OCI-LY7 (cell line): ENCODE results near the gene SLC39A3. TPM values are rescaled to one million over a fixed set of nuclear protein-coding genes. Genes with fewer than 3 reads are reported as not detected.
A peak's percentile ranks its signal among the peaks of the same experiment; 100 is the strongest.

ENCODE experiments used
- BruUV-seq: library from RNA; stranded (reverse); fragments of 400-500 nt; replicated peaks from 2 replicates; lab custom pipeline; 2021; lab: Mats Ljungman, UMichigan
- CTCF ChIA-PET: fragments of 300-600 bp; sonication (Branson Sonifier 250); formaldehyde crosslinking; loops from one replicate; lab custom pipeline; 2022; ENCODE audit warnings: antibody characterized with exemption; ENCODE audit not compliant: unreplicated experiment; lab: Charles Lee
- POLR2A ChIA-PET: fragments of 300-600 bp; sonication (Branson Sonifier 250); formaldehyde crosslinking; loops from one replicate; lab custom pipeline; 2022; ENCODE audit warnings: antibody characterized with exemption; lab: Charles Lee
- DNase-seq: peaks from one replicate; pipeline ENCODE4 v3.0.0-alpha.2; 2015; ENCODE audit warnings: low spot score
- H2AFZ ChIP-seq: fragments of 200-600 bp; sonication (generic), shearing (Covaris generic); 2 replicates; pipeline ENCODE4 v1.6.1; 2014; ENCODE audit warnings: mild to moderate bottlenecking, antibody characterized with exemption, low read length, moderate library complexity
- H3K27ac ChIP-seq: fragments of 200-600 bp; sonication (generic); 2 replicates; pipeline ENCODE4 v1.5.1; 2014; ENCODE audit warnings: mixed run types, low read depth, mild to moderate bottlenecking, moderate library complexity, low read length, inconsistent platforms; ENCODE audit not compliant: poor library complexity, severe bottlenecking
- H3K36me3 ChIP-seq: fragments of 200-600 bp; sonication (generic); 2 replicates; pipeline ENCODE4 v1.6.1; 2014; ENCODE audit warnings: mild to moderate bottlenecking, antibody characterized with exemption, low read length, moderate library complexity, mixed read lengths; ENCODE audit not compliant: insufficient read depth
- H3K4me1 ChIP-seq: fragments of 200-600 bp; sonication (generic); 2 replicates; pipeline ENCODE4 v1.5.1; 2014; ENCODE audit warnings: mild to moderate bottlenecking, low read length; ENCODE audit not compliant: insufficient read depth, poor library complexity, severe bottlenecking
- H3K4me2 ChIP-seq: fragments of 200-600 bp; sonication (generic); 2 replicates; pipeline ENCODE4 v1.6.1; 2014; ENCODE audit warnings: mild to moderate bottlenecking, low read length
- H3K4me3 ChIP-seq: fragments of 200-600 bp; sonication (generic); 2 replicates; pipeline ENCODE4 v1.5.1; 2014; ENCODE audit warnings: mild to moderate bottlenecking, low read depth, low read length; ENCODE audit not compliant: poor library complexity, severe bottlenecking
- H3K79me2 ChIP-seq: fragments of 200-600 bp; sonication (generic); 2 replicates; pipeline ENCODE4 v1.6.1; 2016; ENCODE audit warnings: low read depth, mild to moderate bottlenecking, low read length, moderate library complexity, mixed read lengths; ENCODE audit not compliant: insufficient read depth
- H3K9me2 ChIP-seq: fragments of 200-600 bp; sonication (generic); 2 replicates; pipeline ENCODE4 v1.6.1; 2016; ENCODE audit warnings: mild to moderate bottlenecking, low read length, mixed read lengths; ENCODE audit not compliant: insufficient read depth
- H3K9me3 ChIP-seq: fragments of 200-600 bp; sonication (generic); 2 replicates; pipeline ENCODE4 v1.6.1; 2014; ENCODE audit warnings: mild to moderate bottlenecking, mixed run types, low read length, mixed read lengths
- H4K20me1 ChIP-seq: fragments of 200-600 bp; sonication (generic); 2 replicates; pipeline ENCODE4 v1.6.1; 2014; ENCODE audit warnings: mild to moderate bottlenecking, antibody characterized with exemption, low read length, moderate library complexity, mixed read lengths; ENCODE audit not compliant: insufficient read depth
- EZH2phosphoT487 ChIP-seq: fragments of 200-600 bp; sonication (generic); IDR thresholded peaks from 2 replicates; pipeline ENCODE4 v1.6.1; 2018; ENCODE audit warnings: low read depth, borderline replicate concordance, mild to moderate bottlenecking, mixed run types, antibody characterized with exemption, low read length, moderate library complexity, mixed read lengths
- intact Hi-C: fragments of 100-400 bp; cut with micrococcal nuclease; formaldehyde crosslinking; loops from one replicate; pipeline ENCODE4 v1.10.0; 2022; ENCODE audit not compliant: unreplicated experiment
- total RNA-seq, 2 experiments: library from RNA; depleted of rRNA in 1 of 2; stranded (reverse); fragments of >200 nt in 1 of 2; shearing (Covaris generic) in 1 of 2; gene quantifications; 2 replicates each; pipeline ENCODE4 v1.2.3, GENCODE V29; 2014 to 2022
- TF ChIP-seq, protein P1 (sequence below): fragments of 200-600 bp; sonication (generic); conservative IDR thresholded peaks from 2 replicates; pipeline ENCODE4 v1.5.1; 2014; ENCODE audit warnings: mild to moderate bottlenecking, antibody characterized with exemption, low read length, moderate library complexity, mixed read lengths

Gene SLC39A3
- total RNA-seq, 2 experiments from 2014 or later, result 45.6 to 46.8 TPM

GRCh38 chr19:2787115-2787514 is 47.3 kb upstream of the SLC39A3 start:
- TF ChIP-seq EZH2phosphoT487, result no peak
- TF ChIP-seq, protein P1, sequence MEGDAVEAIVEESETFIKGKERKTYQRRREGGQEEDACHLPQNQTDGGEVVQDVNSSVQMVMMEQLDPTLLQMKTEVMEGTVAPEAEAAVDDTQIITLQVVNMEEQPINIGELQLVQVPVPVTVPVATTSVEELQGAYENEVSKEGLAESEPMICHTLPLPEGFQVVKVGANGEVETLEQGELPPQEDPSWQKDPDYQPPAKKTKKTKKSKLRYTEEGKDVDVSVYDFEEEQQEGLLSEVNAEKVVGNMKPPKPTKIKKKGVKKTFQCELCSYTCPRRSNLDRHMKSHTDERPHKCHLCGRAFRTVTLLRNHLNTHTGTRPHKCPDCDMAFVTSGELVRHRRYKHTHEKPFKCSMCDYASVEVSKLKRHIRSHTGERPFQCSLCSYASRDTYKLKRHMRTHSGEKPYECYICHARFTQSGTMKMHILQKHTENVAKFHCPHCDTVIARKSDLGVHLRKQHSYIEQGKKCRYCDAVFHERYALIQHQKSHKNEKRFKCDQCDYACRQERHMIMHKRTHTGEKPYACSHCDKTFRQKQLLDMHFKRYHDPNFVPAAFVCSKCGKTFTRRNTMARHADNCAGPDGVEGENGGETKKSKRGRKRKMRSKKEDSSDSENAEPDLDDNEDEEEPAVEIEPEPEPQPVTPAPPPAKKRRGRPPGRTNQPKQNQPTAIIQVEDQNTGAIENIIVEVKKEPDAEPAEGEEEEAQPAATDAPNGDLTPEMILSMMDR, result no peak
- H3K27ac ChIP-seq, result no peak overlapping the region
- BruUV-seq, result no TSS peak
- peak overlapping the region; percentile 94 for H3K4me3 ChIP-seq
- H3K79me2 ChIP-seq, result peaks cover 51% of the 10 kb centered on the region
- H3K36me3 ChIP-seq, result peaks cover 50% of the 10 kb centered on the region
- no peaks in the 10 kb centered on the region for H3K9me3 ChIP-seq
- H3K9me2 ChIP-seq, result no peaks in the 10 kb centered on the region
- peak overlapping the region; percentile 92 for H3K4me2 ChIP-seq
- intact Hi-C loops, result no loop called here
- no peak for DNase-seq
- ChIA-PET POLR2A (no interaction called here), CTCF (no interaction called here)
- peaks cover 41% of the 10 kb centered on the region for H3K4me1 ChIP-seq
- H4K20me1 ChIP-seq, result peaks cover 12% of the 10 kb centered on the region
- no peak overlapping the region for H2AFZ ChIP-seq

GRCh38 chr19:2785244-2785997 is 45.6 kb upstream of the SLC39A3 start, which contains the start of gene THOP1:
Gene THOP1 (plus strand): TSS chr19:2785503. CDS start chr19:2785663, 160 bp downstream.
- no peaks in the 10 kb centered on the region for H3K9me3 ChIP-seq

More at GRCh38 chr19:2785244-2785997, 45.6 kb upstream of the SLC39A3 start, which contains the start of gene THOP1:
- peak; percentile 99 for DNase-seq
- H3K4me3 ChIP-seq, result peak within 1 kb of the TSS; percentile 94
- peaks cover 68% of the 10 kb centered on the region for H3K79me2 ChIP-seq
- H2AFZ ChIP-seq, result peak within 1 kb of the TSS; percentile 9; the same call in 1 of the 2 replicates
- peaks cover 24% of the 10 kb centered on the region for H4K20me1 ChIP-seq
- peak within 1 kb of the TSS; percentile 44 for H3K27ac ChIP-seq
- no peak for TF ChIP-seq EZH2phosphoT487
- TF ChIP-seq, protein P1, result no peak
- peak within 1 kb of the TSS; percentile 92 for H3K4me2 ChIP-seq
- H3K4me1 ChIP-seq, result peaks cover 58% of the 10 kb centered on the region
- H3K9me2 ChIP-seq, result no peaks in the 10 kb centered on the region
- CTCF ChIA-PET, result no interaction called here
- H3K36me3 ChIP-seq, result peaks cover 45% of the 10 kb centered on the region
- BruUV-seq, result no TSS peak
- POLR2A ChIA-PET, result interaction anchor here (0.6 to 0.7 kb wide), 2 partner anchors 105 to 192 kb away, joined by 3 read pairs; partner anchors contain the start of gene TLE6
- intact Hi-C loops, result no loop called here
